ENCODE measurements around the gene ALDH7A1.

The ALDH7A1 gene

DNA sequence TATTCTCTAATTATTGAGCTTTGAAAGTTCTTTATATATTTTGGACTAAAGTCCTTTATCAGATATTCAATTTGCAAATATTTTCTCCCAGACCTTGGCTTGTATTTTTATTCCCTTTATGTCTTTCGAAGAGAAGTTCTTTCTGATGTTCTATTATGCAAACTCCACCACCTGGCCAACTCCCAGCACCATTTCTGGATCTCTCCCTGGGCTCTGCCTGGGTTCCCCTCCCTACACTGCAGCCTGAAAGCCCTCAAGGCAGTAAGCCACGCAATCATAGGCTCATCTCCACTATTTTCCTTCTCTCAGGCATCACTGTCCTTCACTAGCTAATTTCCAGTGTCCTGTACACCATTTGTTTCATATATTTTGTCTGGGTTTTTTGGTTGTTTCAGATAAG lies 95.7 kb downstream of the ALDH7A1 start:
- no peaks in the 10 kb centered on the region for H3K27me3 ChIP-seq (ENCODE audit: insufficient read depth, poor library complexity, severe bottlenecking)
- no peaks in the 10 kb centered on the region for H3K9me3 ChIP-seq (ENCODE audit: severe bottlenecking)
- H3K4me1 ChIP-seq (ENCODE audit: insufficient read depth, poor library complexity, severe bottlenecking): peaks cover 6% of the 10 kb centered on the region
- no peak overlapping the region for H3K27ac ChIP-seq (ENCODE audit: poor library complexity, severe bottlenecking)
- no peaks in the 10 kb centered on the region for H3K36me3 ChIP-seq (ENCODE audit: low read depth)
- no peak for DNase-seq (ENCODE audit: low spot score)
- no peak for ATAC-seq (ENCODE audit: low read depth)
- TF ChIP-seq CTCF (IDR thresholded peaks at IDR 0.05; ENCODE audit: poor library complexity, severe bottlenecking): no peak
- no peak overlapping the region for H3K4me3 ChIP-seq (ENCODE audit: severe bottlenecking)

- Histone ChIP-seq H3K9me3 (ENCODE audit: severe bottlenecking) (no peaks in the 10 kb centered on the region), H3K4me1 (ENCODE audit: insufficient read depth, poor library complexity, severe bottlenecking) (no peaks in the 10 kb centered on the region), H3K27ac (ENCODE audit: poor library complexity, severe bottlenecking) (no peak overlapping the region), H3K4me3 (ENCODE audit: severe bottlenecking) (no peak overlapping the region), H3K36me3 (ENCODE audit: low read depth) (peaks cover 14% of the 10 kb centered on the region; the same call in 1 of the 2 replicates), H3K27me3 (ENCODE audit: insufficient read depth, poor library complexity, severe bottlenecking) (no peaks in the 10 kb centered on the region)
- no peak for TF ChIP-seq CTCF (IDR thresholded peaks at IDR 0.05; ENCODE audit: poor library complexity, severe bottlenecking)
- DNase-seq (ENCODE audit: low spot score) (no peak), ATAC-seq (ENCODE audit: low read depth) (no peak; the same call in 2 of the 3 replicates)
Observed at GRCh38 chr5:126497506-126497905, 97.5 kb downstream of the ALDH7A1 start.

- Histone ChIP-seq H3K4me3 (ENCODE audit: severe bottlenecking) (no peak overlapping the region), H3K36me3 (ENCODE audit: low read depth) (peaks cover 28% of the 10 kb centered on the region), H3K9me3 (ENCODE audit: severe bottlenecking) (no peaks in the 10 kb centered on the region), H3K27me3 (ENCODE audit: insufficient read depth, poor library complexity, severe bottlenecking) (no peaks in the 10 kb centered on the region), H3K27ac (ENCODE audit: poor library complexity, severe bottlenecking) (no peak overlapping the region), H3K4me1 (ENCODE audit: insufficient read depth, poor library complexity, severe bottlenecking) (no peaks in the 10 kb centered on the region)
- no peak for TF ChIP-seq CTCF (IDR thresholded peaks at IDR 0.05; ENCODE audit: poor library complexity, severe bottlenecking)
- no peak for DNase-seq (ENCODE audit: low spot score)
- ATAC-seq (ENCODE audit: low read depth): no peak
Observed at GRCh38 chr5:126494393-126494792, 100.6 kb downstream of the ALDH7A1 start.

DNA sequence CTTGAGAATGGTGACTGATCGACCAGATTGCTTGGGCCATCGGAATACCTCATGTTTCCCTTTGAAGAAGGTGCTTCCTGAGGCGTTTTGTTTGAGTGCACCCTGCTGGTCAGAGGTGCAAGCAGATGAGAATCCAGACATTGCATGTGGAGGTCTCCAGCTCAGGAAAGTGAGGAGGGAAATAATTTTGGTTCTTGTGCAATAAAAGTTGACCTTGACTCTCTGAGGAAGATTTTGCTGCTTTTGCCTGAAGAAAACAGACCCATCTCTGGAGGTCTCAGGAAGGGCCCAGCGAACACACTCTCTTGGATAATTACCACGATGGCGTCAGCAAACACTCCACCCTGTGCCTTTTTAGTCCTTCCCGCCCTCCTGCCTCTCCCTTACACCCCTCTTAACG lies 102.1 kb downstream of the ALDH7A1 start:
- H3K27me3 ChIP-seq (ENCODE audit: insufficient read depth, poor library complexity, severe bottlenecking): no peaks in the 10 kb centered on the region
- no peak for DNase-seq (ENCODE audit: low spot score)

More for the DNA sequence above, 102.1 kb downstream of the ALDH7A1 start:
- Histone ChIP-seq H3K4me1 (ENCODE audit: insufficient read depth, poor library complexity, severe bottlenecking) (no peaks in the 10 kb centered on the region), H3K27ac (ENCODE audit: poor library complexity, severe bottlenecking) (no peak overlapping the region), H3K9me3 (ENCODE audit: severe bottlenecking) (no peaks in the 10 kb centered on the region), H3K36me3 (ENCODE audit: low read depth) (peaks cover 42% of the 10 kb centered on the region), H3K4me3 (ENCODE audit: severe bottlenecking) (no peak overlapping the region)
- peak; percentile 74 for TF ChIP-seq CTCF (IDR thresholded peaks at IDR 0.05; ENCODE audit: poor library complexity, severe bottlenecking)
- ATAC-seq (ENCODE audit: low read depth): peak; percentile 53; the same call in 1 of the 3 replicates

Measured in RWPE2 (cell line).